ENCODE measurements around the gene PAF1. TPM values are rescaled to one million over a fixed set of nuclear protein-coding genes. Genes with fewer than 3 reads are reported as not detected.

Gene PAF1
- total and polyA plus RNA-seq, 8 donors = 7.0 to 77.2 (median 29.4) TPM

- Histone ChIP-seq H3K9me3 (no peaks in the 10 kb centered on the region), H3K27ac (no peak overlapping the region), H3K27me3 (no peaks in the 10 kb centered on the region), H3K4me3 (no peak overlapping the region), H3K36me3 (peaks cover 67 to 100% (median 96%) of the 10 kb centered on the region in 4 donors), H3K4me1 (peaks cover 7 to 14% (median 13%) of the 10 kb centered on the region in 4 donors)
- no peak for TF ChIP-seq POLR2A (IDR thresholded peaks at IDR 0.05)
- TF ChIP-seq EP300 (IDR thresholded peaks at IDR 0.05) = no peak
- TF ChIP-seq POLR2AphosphoS5 (IDR thresholded peaks at IDR 0.05) = no peak
- TF ChIP-seq CTCF (IDR thresholded peaks at IDR 0.05) = no peak
- WGBS, 5 donors = 61 to 93% (median 87%) methylated on average over 3 to 18 of the region's 18 CpGs
- no peak for DNase-seq
- intact Hi-C loops (cut with DNase I; ENCODE audit: low total_unique reads) = no loop called here
These were observed 13.2 kb downstream of the PAF1 start for GRCh38 chr19:39377373-39378362.

DNA sequence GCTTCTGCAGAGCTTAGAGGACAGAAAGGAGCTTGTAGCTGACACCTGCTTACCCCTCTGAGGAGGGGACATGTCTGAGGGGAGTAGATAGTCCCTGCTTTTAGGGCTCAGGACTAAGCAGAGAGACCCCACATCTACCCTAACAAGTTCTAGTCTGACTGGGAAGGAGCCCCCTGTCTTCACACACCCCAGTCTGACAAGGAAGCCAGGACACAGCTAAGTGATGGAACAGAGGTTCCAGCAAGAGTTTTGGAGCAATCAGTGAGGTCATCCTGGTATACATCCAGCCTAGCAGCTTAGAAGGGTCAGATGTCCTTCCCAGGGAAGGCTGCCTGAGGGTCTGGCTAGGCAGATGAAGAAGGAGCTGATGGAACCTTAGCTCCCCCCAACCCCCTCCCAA, 15.0 kb downstream of the PAF1 start:
- TF ChIP-seq EP300 (IDR thresholded peaks at IDR 0.05) (no peak), POLR2A (IDR thresholded peaks at IDR 0.05) (no peak), POLR2AphosphoS5 (IDR thresholded peaks at IDR 0.05) (no peak)
- Histone ChIP-seq H3K27me3 (no peaks in the 10 kb centered on the region), H3K9me3 (no peaks in the 10 kb centered on the region), H3K4me3 (no peak overlapping the region), H3K4me1 (peaks cover 7 to 27% (median 21%) of the 10 kb centered on the region in 4 donors), H3K27ac (peak overlapping the region in 1 of 5 donors; percentile 90), H3K36me3 (peaks cover 51 to 98% (median 88%) of the 10 kb centered on the region in 4 donors)
- no peak for DNase-seq
- intact Hi-C loops (cut with DNase I; ENCODE audit: low total_unique reads) = no loop called here

DNA sequence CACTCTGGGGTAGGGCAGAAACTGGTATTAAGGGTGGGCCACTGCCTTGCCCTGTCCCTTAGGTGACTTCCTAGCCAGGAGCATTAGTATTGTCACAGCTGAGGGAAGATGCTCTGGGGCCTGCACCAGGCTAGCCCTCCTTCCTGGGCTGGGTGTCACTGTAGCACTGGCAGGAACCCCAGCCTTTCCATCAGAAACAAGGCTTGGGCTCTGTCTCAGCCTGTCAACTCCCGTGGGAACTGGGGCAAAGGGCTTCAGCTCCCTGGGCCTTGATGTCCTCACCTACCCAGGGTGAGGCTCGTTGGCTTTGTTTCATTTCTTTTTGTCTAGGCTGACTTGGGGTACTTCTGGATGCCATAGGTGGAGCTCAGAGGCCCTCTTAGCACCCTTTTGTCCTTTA, 18.0 kb downstream of the PAF1 start:
- no peaks in the 10 kb centered on the region for H3K9me3 ChIP-seq
- H3K27ac ChIP-seq = peak overlapping the region; percentile 67 to 91 (median 90)
- H3K4me1 ChIP-seq = peaks cover 7 to 27% (median 21%) of the 10 kb centered on the region in 4 donors
- H3K36me3 ChIP-seq = peaks cover 43 to 98% (median 87%) of the 10 kb centered on the region in 4 donors
- TF ChIP-seq POLR2AphosphoS5 (IDR thresholded peaks at IDR 0.05) (no peak), CTCF (IDR thresholded peaks at IDR 0.05) (no peak)
- intact Hi-C loops (cut with DNase I; ENCODE audit: low total_unique reads) = no loop called here
- H3K27me3 ChIP-seq = no peaks in the 10 kb centered on the region
- WGBS, 5 donors = 53 to 77% (median 65%) methylated on average over 2 of the region's 2 CpGs
- no peak overlapping the region for H3K4me3 ChIP-seq
- DNase-seq = no peak

DNA sequence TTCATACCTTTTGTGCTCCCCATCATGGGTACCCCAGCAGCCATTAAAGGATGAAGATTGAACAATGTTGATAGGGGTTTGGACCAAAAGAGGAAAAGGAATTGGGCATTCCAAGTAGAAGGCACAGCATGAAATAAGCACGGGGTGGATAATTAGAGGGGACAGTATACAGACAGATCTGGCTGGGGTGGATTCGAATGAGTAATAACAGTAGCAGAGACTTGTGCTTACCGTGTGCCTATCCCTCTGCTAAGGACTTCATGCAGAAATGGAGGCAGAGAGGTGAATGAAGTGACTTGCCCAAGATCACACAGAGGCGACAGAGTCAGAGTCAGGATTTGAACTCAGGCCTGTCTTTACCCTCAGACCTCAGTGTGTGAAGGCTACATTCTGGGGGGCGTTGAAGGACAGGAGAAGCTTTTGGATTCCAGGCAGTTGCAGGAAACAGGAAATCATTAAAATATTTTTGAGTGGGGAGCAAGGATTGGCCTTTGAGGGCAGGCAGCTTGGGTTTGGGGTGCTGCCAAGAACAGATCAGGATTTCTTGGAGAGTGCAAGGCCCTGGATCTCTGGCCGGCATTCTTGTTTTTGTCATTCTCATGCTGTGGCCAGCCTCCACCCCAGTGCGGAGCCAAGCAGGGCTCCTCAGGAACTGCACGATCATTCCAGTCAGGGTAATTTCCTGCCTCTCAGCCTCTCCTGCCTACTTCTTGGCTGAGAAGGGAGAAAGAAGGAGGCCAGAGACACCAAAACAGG, 18.7 kb downstream of the PAF1 start:
- DNase-seq = peak; percentile 52 to 90
- Histone ChIP-seq H3K27ac (peak overlapping the region; percentile 67 to 91 (median 90)), H3K9me3 (no peaks in the 10 kb centered on the region), H3K4me3 (no peak overlapping the region), H3K4me1 (peaks cover 7 to 27% (median 21%) of the 10 kb centered on the region in 4 donors), H3K27me3 (no peaks in the 10 kb centered on the region), H3K36me3 (peaks cover 36 to 98% (median 86%) of the 10 kb centered on the region in 4 donors)
- peak in 2 of 3 donors; percentile 35 to 38 for TF ChIP-seq POLR2AphosphoS5 (IDR thresholded peaks at IDR 0.05)
- TF ChIP-seq EP300 (IDR thresholded peaks at IDR 0.05) = no peak
- WGBS, 5 donors = 41 to 74% (median 65%) methylated on average over 8 of the region's 8 CpGs
- intact Hi-C loops (cut with DNase I; ENCODE audit: low total_unique reads) = no loop called here

GRCh38 chr19:39370735-39371134, 20.2 kb downstream of the PAF1 start:
- H3K4me1 ChIP-seq = peaks cover 7 to 27% (median 21%) of the 10 kb centered on the region in 4 donors
- no peaks in the 10 kb centered on the region for H3K27me3 ChIP-seq
- 91 to 95% (median 93%) methylated on average over 5 of the region's 5 CpGs for WGBS, 5 donors
- intact Hi-C loops (cut with DNase I; ENCODE audit: low total_unique reads) = no loop called here
- H3K9me3 ChIP-seq = no peaks in the 10 kb centered on the region
- H3K27ac ChIP-seq = peak overlapping the region in 1 of 5 donors; percentile 90
- no peak for DNase-seq
- no peak overlapping the region for H3K4me3 ChIP-seq
- TF ChIP-seq POLR2A (IDR thresholded peaks at IDR 0.05) (no peak), POLR2AphosphoS5 (IDR thresholded peaks at IDR 0.05) (no peak), CTCF (IDR thresholded peaks at IDR 0.05) (no peak), EP300 (IDR thresholded peaks at IDR 0.05) (no peak)
- peaks cover 24 to 98% (median 86%) of the 10 kb centered on the region in 4 donors for H3K36me3 ChIP-seq

Data from stomach (tissue), 9 donors.